GM12878 (cell line): Measurements from ENCODE around the gene ANKIB1. TPM values are rescaled to one million over a fixed set of nuclear protein-coding genes. Genes with fewer than 3 reads are reported as not detected.

Experiments used
- ATAC-seq: fragments of 200-7000 bp; cut with Tn5 transposase; 3 replicates; pipeline ENCODE4 v1.9.1; 2020; ENCODE audit warnings: mild to moderate bottlenecking, moderate library complexity
- BruUV-seq: library from RNA; stranded (reverse); fragments of 400-500 nt; replicated peaks from 2 replicates; lab custom pipeline; 2021; lab: Mats Ljungman, UMichigan
- CTCF ChIA-PET: fragments of 300-600 bp; sonication (Branson Sonifier 250); formaldehyde crosslinking; extraction: SDS; loops from one replicate; lab custom pipeline; 2021; ENCODE audit warnings: inconsistent platforms; lab: Yijun Ruan, JAX
- POLR2A ChIA-PET: fragments of 350-600 bp; formaldehyde crosslinking; extraction: SDS; loops from one replicate; lab custom pipeline; 2021; ENCODE audit warnings: inconsistent platforms; lab: Charles Lee
- RAD21 ChIA-PET: fragments of 300-600 bp; sonication (Branson Sonifier 250); formaldehyde crosslinking; loops from one replicate; lab custom pipeline; 2023; ENCODE audit warnings: antibody characterized with exemption; ENCODE audit not compliant: unreplicated experiment; lab: Charles Lee
- SMC1A ChIA-PET: fragments of 300-600 bp; sonication (Branson Sonifier 250); formaldehyde crosslinking; loops from one replicate; lab custom pipeline; 2023; ENCODE audit not compliant: unreplicated experiment, uncharacterized antibody; lab: Charles Lee
- DNase-seq: peaks from one replicate; pipeline ENCODE4 v3.0.0-alpha.2; 2011; ENCODE audit warnings: low read depth, low spot score
- FAIRE-seq: peaks from 3 replicates; lab custom pipeline; 2011; peaks lifted over from hg19 to GRCh38; lab: Jason Lieb, UNC
- H2AFZ ChIP-seq: 2 replicates; pipeline ENCODE4 v1.6.0; 2011; ENCODE audit warnings: low read depth, low read length, control low read depth; ENCODE audit not compliant: control insufficient read depth
- H3K27ac ChIP-seq: 2 replicates; pipeline ENCODE4 v1.5.1; 2011; ENCODE audit warnings: control low read depth; ENCODE audit not compliant: control insufficient read depth, insufficient read depth
- H3K27me3 ChIP-seq, 2 experiments: replicated peaks in 1 of 2; 2 replicates each; pipeline versions ENCODE4 v1.6.0 to v1.6.1; 2011; ENCODE audit warnings: low read length in 1 of 2; ENCODE audit not compliant: control insufficient read depth in 2 of 2, insufficient read depth in 2 of 2
- H3K36me3 ChIP-seq, 2 experiments: 2 replicates each; pipeline ENCODE4 v1.5.1; 2011; ENCODE audit warnings: low read length in 1 of 2; ENCODE audit not compliant: control insufficient read depth in 2 of 2, insufficient read depth in 2 of 2
- H3K4me1 ChIP-seq: 2 replicates; pipeline ENCODE4 v1.6.1; 2011; ENCODE audit warnings: mild to moderate bottlenecking, low read length, moderate library complexity, mixed read lengths; ENCODE audit not compliant: control insufficient read depth, insufficient read depth
- H3K4me2 ChIP-seq: 2 replicates; pipeline ENCODE4 v1.6.0; 2011; ENCODE audit warnings: control low read depth; ENCODE audit not compliant: control insufficient read depth, insufficient read depth
- H3K4me3 ChIP-seq: fragments of 200-600 bp; sonication (generic); 2 replicates; pipeline ENCODE4 v1.5.1; 2016
- H3K79me2 ChIP-seq: 2 replicates; pipeline ENCODE4 v1.6.0; 2011; ENCODE audit warnings: low read length; ENCODE audit not compliant: control insufficient read depth, insufficient read depth
- H3K9ac ChIP-seq: 2 replicates; pipeline ENCODE4 v1.8.0; 2011; ENCODE audit warnings: low read length, control low read depth, mixed read lengths; ENCODE audit not compliant: control insufficient read depth, insufficient read depth
- H3K9me3 ChIP-seq: replicated peaks from 3 replicates; pipeline ENCODE4 v1.5.1; 2011; ENCODE audit warnings: mild to moderate bottlenecking, low read length; ENCODE audit not compliant: control insufficient read depth, insufficient read depth
- H4K20me1 ChIP-seq: 2 replicates; pipeline ENCODE4 v1.6.0; 2011; ENCODE audit not compliant: control insufficient read depth, insufficient read depth
- CHD2 ChIP-seq: IDR thresholded peaks from 2 replicates; pipeline ENCODE4 v1.6.1; 2011; ENCODE audit warnings: low read depth, low read length, improper control_type of control experiment, borderline replicate concordance
- CHD4 ChIP-seq: fragments of 200-600 bp; sonication (generic); IDR thresholded peaks from 2 replicates; pipeline ENCODE4 v1.6.1; 2016; ENCODE audit warnings: mild to moderate bottlenecking
- EGR1 ChIP-seq, 2 experiments: IDR thresholded peaks; 1 replicate in 1 of 2; 2 replicates in 1 of 2; pipeline ENCODE4 v1.6.1; 2011 to 2012; ENCODE audit warnings: low read depth in 2 of 2, low read length in 2 of 2, borderline replicate concordance in 1 of 2, mild to moderate bottlenecking in 1 of 2, moderate library complexity in 1 of 2
- LARP7 ChIP-seq: fragments of 450-650 bp; IDR thresholded peaks from 2 replicates; pipeline ENCODE4 v1.6.1; 2017; ENCODE audit warnings: mild to moderate bottlenecking
- MLLT1 ChIP-seq: fragments of 450-650 bp; IDR thresholded peaks from 2 replicates; pipeline ENCODE4 v1.6.1; 2016; ENCODE audit warnings: mild to moderate bottlenecking
- MTA2 ChIP-seq: fragments of 450-650 bp; IDR thresholded peaks from 2 replicates; pipeline ENCODE4 v1.6.1; 2016; ENCODE audit warnings: low read depth, mild to moderate bottlenecking, moderate library complexity
- RBBP5 ChIP-seq: fragments of 200-600 bp; sonication (generic); conservative IDR thresholded peaks from 2 replicates; pipeline ENCODE4 v1.6.1; 2016
- YBX1 ChIP-seq: fragments of 450-650 bp; IDR thresholded peaks from 2 replicates; pipeline ENCODE4 v1.6.1; 2016; ENCODE audit warnings: antibody characterized with exemption
- ZNF24 ChIP-seq: fragments of 450-650 bp; IDR thresholded peaks from 2 replicates; pipeline ENCODE4 v1.6.1; 2017; ENCODE audit warnings: antibody characterized with exemption, mild to moderate bottlenecking
- ZNF384 ChIP-seq: IDR thresholded peaks from 2 replicates; pipeline ENCODE4 v1.6.1; 2012; ENCODE audit warnings: low read depth, mild to moderate bottlenecking, low read length, improper control_type of control experiment, borderline replicate concordance
- WGBS: methylation state at CpG from one replicate; pipeline ENCODE4 v1.1.6; 2016; ENCODE audit warnings: low lambda C conversion rate; ENCODE audit not compliant: insufficient replicate concordance, insufficient coverage; ENCODE audit errors: missing lambda C conversion rate; 5-methylcytosine and 5-hydroxymethylcytosine counted together
- in situ Hi-C: fragments of 300-500 bp; cut with MboI; formaldehyde crosslinking; loops from 9 replicates; pipeline ENCODE4 v1.14.3; 2018; ENCODE audit warnings: mixed read lengths
- intact Hi-C: fragments of 100-400 bp; cut with micrococcal nuclease; formaldehyde crosslinking; loops from one replicate; pipeline ENCODE4 v1.14.2; 2022; ENCODE audit not compliant: unreplicated experiment
- polyA plus RNA-seq, 11 experiments: library from polyadenylated mRNA; depleted of rRNA in 4 of 11; unstranded in 6 of 11; stranded (reverse) in 5 of 11; fragments of >200 nt; fragmentation: Nextera tagmentation in 4 of 11; fragmentation: Illumina TruSeq in 1 of 11; extraction: Ambion mirVana in 4 of 11; extraction: Trizol in 1 of 11; gene quantifications; 1 replicate in 1 of 11; 2 replicates in 10 of 11; pipeline versions ENCODE4 v1.2.1 to v1.2.3, GENCODE V29; 2011 to 2016; ENCODE audit warnings: inconsistent platforms in 2 of 11, missing spikeins in 2 of 11, low read depth in 1 of 11
- total RNA-seq, 4 experiments: library from RNA; depleted of rRNA in 3 of 4; stranded (reverse); fragments of >200 nt in 3 of 4; fragmentation: Illumina TruSeq in 1 of 4; extraction: Trizol in 1 of 4; gene quantifications; 2 replicates each; pipeline versions ENCODE4 v1.2.1 to v1.2.3, GENCODE V29; 2013 to 2021

Gene ANKIB1
- total and polyA plus RNA-seq, 10 of the 15 experiments (the other 5 are each of a cell fraction or from before 2014, with no cell fraction given), result 9.0 to 54.0 (median 21.9) TPM

GRCh38 chr7:92325173-92325572 is 79.4 kb downstream of the ANKIB1 start:
- no peaks in the 10 kb centered on the region for H3K79me2 ChIP-seq
- H3K4me2 ChIP-seq, result no peak overlapping the region
- H3K4me3 ChIP-seq, result no peak overlapping the region
- BruUV-seq, result no TSS peak
- no peak overlapping the region for H3K27ac ChIP-seq
- ATAC-seq, result no peak
- in situ Hi-C loops (no loop called here), intact Hi-C loops (no loop called here)
- no peaks in the 10 kb centered on the region for H3K4me1 ChIP-seq
- no peaks in the 10 kb centered on the region for H3K9me3 ChIP-seq
- H2AFZ ChIP-seq, result no peak overlapping the region
- DNase-seq, result no peak
- H3K9ac ChIP-seq, result no peak overlapping the region
- ChIA-PET CTCF (no interaction called here), POLR2A (no interaction called here), SMC1A (interaction anchor here (0.6 to 0.9 kb wide), 3 partner anchors 13 to 121 kb away, joined by 3 to 4 read pairs (median 3); no protein-coding TSS in a partner anchor), RAD21 (no interaction called here)
- no peaks in the 10 kb centered on the region for H4K20me1 ChIP-seq
- FAIRE-seq, result no peak
- TF ChIP-seq MLLT1 (no peak), YBX1 (no peak), MTA2 (no peak), EGR1 (IDR thresholded peaks at IDR 0.05; ENCODE audit: borderline replicate concordance in 1 of 2, low read depth in 2 of 2, low read length in 2 of 2) (no peak), ZNF24 (no peak), ZNF384 (no peak), CHD2 (no peak), LARP7 (no peak), CHD4 (no peak), RBBP5 (no peak)
- 44% methylated on average over 1 of the region's 1 CpG for WGBS
- H3K36me3 ChIP-seq, result peaks cover 0 to 10% of the 10 kb centered on the region in 2 experiments; a peak in 2 of 4 replicates
- no peaks in the 10 kb centered on the region for H3K27me3 ChIP-seq
